NOMO-1 treated with dmso at 0.1 percent for 144 hours (cell line): ENCODE results near the gene SEMG1.

ENCODE experiments used
- DNase-seq: peaks from one replicate; lab custom pipeline; 2025; ENCODE audit not compliant: unreplicated experiment; lab: John Stamatoyannopoulos, UW

Gene SEMG1

GRCh38 chr20:45206725-45207124 is at the start of gene SEMG1:
SEMG1 (plus strand) TSS chr20:45207033; CDS start chr20:45207054, 21 bp downstream.
- no peak for DNase-seq

GRCh38 chr20:45157962-45158361 is 48.9 kb upstream of the SEMG1 start:
- DNase-seq: no peak

- DNase-seq: no peak
Observed at GRCh38 chr20:45163083-45163803, 43.6 kb upstream of the SEMG1 start.

- DNase-seq: no peak
Observed at GRCh38 chr20:45164906-45165305, 41.9 kb upstream of the SEMG1 start.

- DNase-seq: no peak
Observed at GRCh38 chr20:45173522-45173921, 33.3 kb upstream of the SEMG1 start.

GRCh38 chr20:45174434-45175364 is 32.1 kb upstream of the SEMG1 start, which contains the start of gene PI3:
PI3 (plus strand) TSS chr20:45174902; CDS start chr20:45174923, 21 bp downstream.
- no peak for DNase-seq

- DNase-seq: no peak
Observed at GRCh38 chr20:45176526-45177267, 30.1 kb upstream of the SEMG1 start.

- DNase-seq: no peak
Observed at GRCh38 chr20:45179166-45179565, 27.7 kb upstream of the SEMG1 start.

GRCh38 chr20:45181639-45182038 is 25.2 kb upstream of the SEMG1 start:
- no peak for DNase-seq

- DNase-seq: no peak
Observed at GRCh38 chr20:45183084-45183483, 23.7 kb upstream of the SEMG1 start.

- DNase-seq: no peak
Observed at GRCh38 chr20:45187693-45188092, 19.1 kb upstream of the SEMG1 start.

GRCh38 chr20:45189067-45189609 is 17.7 kb upstream of the SEMG1 start:
- DNase-seq: no peak

GRCh38 chr20:45189861-45190260 is 17.0 kb upstream of the SEMG1 start:
- no peak for DNase-seq

GRCh38 chr20:45191926-45192325 is 14.9 kb upstream of the SEMG1 start:
- DNase-seq: no peak

GRCh38 chr20:45193331-45193730 is 13.5 kb upstream of the SEMG1 start:
- no peak for DNase-seq

- no peak for DNase-seq
Observed at GRCh38 chr20:45209924-45210323, 3.1 kb downstream of the SEMG1 start.

GRCh38 chr20:45211569-45212474 is 5.0 kb downstream of the SEMG1 start:
- no peak for DNase-seq

GRCh38 chr20:45212836-45213235 is 6.0 kb downstream of the SEMG1 start:
- no peak for DNase-seq

- no peak for DNase-seq
Observed at GRCh38 chr20:45218124-45218523, 11.3 kb downstream of the SEMG1 start.

GRCh38 chr20:45218636-45219035 is 11.8 kb downstream of the SEMG1 start:
- DNase-seq: no peak
